Heart left ventricle (tissue), 16 donors: ENCODE results near the gene RNF13. TPM values are rescaled to one million over a fixed set of nuclear protein-coding genes. Genes with fewer than 3 reads are reported as not detected.

ENCODE experiments used
- ATAC-seq, 4 donors: fragments of 200-7000 bp; cut with Tn5 transposase; one replicate each; pipeline ENCODE4 v1.9.1; 2020 to 2022; ENCODE audit warnings: moderate library complexity in 4 of 4, mild to moderate bottlenecking in 3 of 4, moderate number of reproducible peaks in 1 of 4
- DNase-seq, 5 donors: peaks; one replicate each; pipeline ENCODE4 v3.0.0-alpha.2; 2020
- H3K27ac ChIP-seq, 12 donors: fragments of 200-600 bp; sonication (generic) in 4 of 12; one replicate each; pipeline versions ENCODE4 v1.5.0 to v1.8.0; 2016 to 2022; ENCODE audit warnings: mild to moderate bottlenecking in 2 of 12
- H3K27me3 ChIP-seq, 9 donors: fragments of 200-600 bp; sonication (generic) in 2 of 9; one replicate each; pipeline versions ENCODE4 v1.5.1 to v1.8.0; 2016 to 2022; ENCODE audit warnings: mild to moderate bottlenecking in 3 of 9
- H3K36me3 ChIP-seq, 9 donors: fragments of 200-600 bp; sonication (generic) in 2 of 9; one replicate each; pipeline versions ENCODE4 v1.5.0 to v1.8.0; 2018 to 2022; ENCODE audit warnings: mild to moderate bottlenecking in 2 of 9
- H3K4me1 ChIP-seq, 12 donors: fragments of 200-600 bp; sonication (generic) in 4 of 12; one replicate each; pipeline versions ENCODE4 v1.5.0 to v1.8.0; 2016 to 2022; ENCODE audit warnings: mild to moderate bottlenecking in 3 of 12
- H3K4me3 ChIP-seq, 12 donors: fragments of 200-600 bp; sonication (generic) in 4 of 12; one replicate each; pipeline versions ENCODE4 v1.5.0 to v1.8.0; 2017 to 2022; ENCODE audit warnings: mild to moderate bottlenecking in 9 of 12, moderate library complexity in 4 of 12
- H3K9me3 ChIP-seq, 12 donors: fragments of 200-600 bp; sonication (generic) in 4 of 12; one replicate each; pipeline versions ENCODE4 v1.5.0 to v1.8.0; 2016 to 2022; ENCODE audit warnings: mild to moderate bottlenecking in 1 of 12
- CTCF ChIP-seq, 12 donors: fragments of 200-600 bp; sonication (generic) in 4 of 12; IDR thresholded peaks; one replicate each; pipeline versions ENCODE4 v1.5.0 to v1.8.0; 2018 to 2022; ENCODE audit warnings: antibody characterized with exemption in 12 of 12, mild to moderate bottlenecking in 5 of 12
- POLR2A ChIP-seq, 2 donors: fragments of 450-650 bp; IDR thresholded peaks; one replicate each; pipeline ENCODE4 v1.6.1; 2017; ENCODE audit warnings: antibody characterized with exemption in 2 of 2, mild to moderate bottlenecking in 2 of 2, moderate library complexity in 2 of 2
- WGBS, 4 donors: extraction: QIAGEN DNeasy Blood & Tissue Kit in 2 of 4; methylation state at CpG; one replicate each; pipeline versions ENCODE4 v1.1.5 to v1.1.7; 2013 to 2018; 5-methylcytosine and 5-hydroxymethylcytosine counted together
- intact Hi-C, 10 donors: fragments of 100-400 bp; cut with DNase I; formaldehyde crosslinking; loops; one replicate each; pipeline versions ENCODE4 v1.11.1 to v1.14.2; 2022
- polyA plus RNA-seq, 2 donors: library from polyadenylated mRNA; stranded (reverse); fragments of 200-250 nt; gene quantifications; one replicate each; pipeline ENCODE4 v1.2.3, GENCODE V29; 2013
- total RNA-seq, 9 donors: library from RNA; depleted of rRNA in 2 of 9; stranded (reverse); fragments of >200 nt in 2 of 9; fragmentation: NEBNext Ultra II Directional in 3 of 9; extraction: Animal tissue kit (Norgen Biotek cat#: 25700) in 3 of 9; gene quantifications; one replicate each; pipeline versions ENCODE4 v1.1.0 to v1.2.4, GENCODE V29; 2016 to 2023
- donor health status: ischemic (EF 13 %, LVEDD 7.1; RV severe dilation, severe dysfunction).
- donor health status: healthy with polysubstance abuse.
- donor health status: DM: no; HTN: yes; CAD: no.
- donor health status: DM: no; HTN: no; CAD: no.
- donor health status: ischemic (EF 25% LVEDD 6.9; RV normal size, moderate dysfunction).
- donor health status: ischemic (EF 25% LVEDD 5.7; RV mildly dilated, moderate dysfunction).
- donor health status: healthy.
- donor health status: DM: yes; HTN: yes; CAD: no.
- donor health status: ischemic (EF 35%, LVEDD 5.7; RV mildly dilated, moderate dysfunction).
- donor health status: nonischemic (EF 11% LVEDD 7.7; RV severe dilation, severe dysfunction).
- donor health status: DM: yes; HTN: yes; CAD: no.
- donor health status: PGD.
- donor health status: ischemic (EF 29% LVEDD 5.4; RV normal size, mild dysfunction).
- donor health status: nonischemic (EF 23%, LVEDD 6.1; RV moderate dilation, normal function).

The RNF13 gene
- total and polyA plus RNA-seq, 11 donors = 21.4 to 77.6 (median 55.1) TPM

GRCh38 chr3:149891621-149892020 is 78.6 kb downstream of the RNF13 start:
- Histone ChIP-seq H3K4me1 (peaks cover 0 to 50% (median 26%) of the 10 kb centered on the region in 12 donors), H3K9me3 (no peaks in the 10 kb centered on the region), H3K36me3 (peaks cover 0 to 25% (median 7%) of the 10 kb centered on the region in 9 donors), H3K27me3 (no peaks in the 10 kb centered on the region), H3K4me3 (no peak overlapping the region), H3K27ac (no peak overlapping the region)
- no peak for DNase-seq
- TF ChIP-seq POLR2A (IDR thresholded peaks at IDR 0.05) (no peak), CTCF (IDR thresholded peaks at IDR 0.05) (no peak)
- intact Hi-C loops = no loop called here
- no peak for ATAC-seq

DNA sequence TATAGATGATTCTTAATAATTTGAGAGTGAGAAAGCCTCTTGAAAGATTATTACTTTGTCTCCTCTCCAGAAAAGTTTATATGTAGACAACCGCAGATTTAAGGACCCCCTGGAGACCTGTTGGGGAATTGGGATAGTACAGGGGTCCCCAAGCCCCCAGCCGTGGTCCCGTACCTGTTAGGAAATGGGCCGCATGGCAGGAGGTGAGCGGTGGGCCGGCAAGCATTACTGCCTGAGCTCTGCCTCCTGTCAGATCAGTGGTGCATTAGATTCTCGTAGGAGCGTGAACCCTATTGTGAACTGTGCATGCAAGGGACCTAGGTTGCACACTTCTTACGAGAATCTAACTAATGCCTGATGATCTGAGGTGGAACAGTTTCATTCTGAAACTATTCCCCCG is 79.4 kb downstream of the RNF13 start:
- peaks cover 0 to 50% (median 26%) of the 10 kb centered on the region in 12 donors for H3K4me1 ChIP-seq
- H3K27ac ChIP-seq = no peak overlapping the region
- intact Hi-C loops = no loop called here
- no peaks in the 10 kb centered on the region for H3K9me3 ChIP-seq
- peaks cover 0 to 26% (median 7%) of the 10 kb centered on the region in 9 donors for H3K36me3 ChIP-seq
- WGBS, 4 donors = 96 to 97% (median 97%) methylated on average over 10 of the region's 10 CpGs
- H3K4me3 ChIP-seq = no peak overlapping the region
- ATAC-seq (peak in 3 of 4 donors; percentile 18 to 41 (median 22)), DNase-seq (no peak)
- no peak for TF ChIP-seq CTCF (IDR thresholded peaks at IDR 0.05)
- TF ChIP-seq POLR2A (IDR thresholded peaks at IDR 0.05) = no peak
- H3K27me3 ChIP-seq = no peaks in the 10 kb centered on the region

DNA sequence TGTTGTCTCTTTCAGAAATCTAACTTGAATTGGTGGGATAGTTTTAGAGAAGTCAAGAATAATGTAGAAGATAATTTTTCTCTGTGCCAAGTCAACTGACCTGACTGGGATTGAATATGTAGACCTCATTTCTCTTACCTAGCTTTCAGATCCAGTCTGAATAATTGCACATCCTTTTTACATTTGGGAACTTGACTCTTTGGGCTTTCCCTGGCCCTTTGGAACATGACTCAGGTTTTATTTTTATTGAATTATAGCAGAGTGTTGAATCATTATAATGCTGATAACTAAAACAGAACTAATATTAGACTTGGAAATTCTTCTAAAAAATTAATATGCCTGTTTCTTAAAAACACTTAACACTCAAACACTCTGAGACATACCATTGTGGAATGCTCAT is 81.2 kb downstream of the RNF13 start:
- no peaks in the 10 kb centered on the region for H3K27me3 ChIP-seq
- H3K4me1 ChIP-seq = peaks cover 0 to 59% (median 27%) of the 10 kb centered on the region in 12 donors
- H3K36me3 ChIP-seq = peaks cover 0 to 30% (median 6%) of the 10 kb centered on the region in 9 donors
- peak overlapping the region in 3 of 12 donors; percentile 13 to 52 (median 36) for H3K27ac ChIP-seq
- intact Hi-C loops = no loop called here
- ATAC-seq (no peak), DNase-seq (no peak)
- TF ChIP-seq POLR2A (IDR thresholded peaks at IDR 0.05) (no peak), CTCF (IDR thresholded peaks at IDR 0.05) (no peak)
- no peaks in the 10 kb centered on the region for H3K9me3 ChIP-seq
- no peak overlapping the region for H3K4me3 ChIP-seq

GRCh38 chr3:149895339-149895738 is 82.3 kb downstream of the RNF13 start:
- Histone ChIP-seq H3K4me1 (peaks cover 0 to 59% (median 27%) of the 10 kb centered on the region in 12 donors), H3K27me3 (no peaks in the 10 kb centered on the region), H3K36me3 (peaks cover 0 to 30% (median 6%) of the 10 kb centered on the region in 9 donors), H3K9me3 (no peaks in the 10 kb centered on the region), H3K4me3 (no peak overlapping the region), H3K27ac (no peak overlapping the region)
- TF ChIP-seq CTCF (IDR thresholded peaks at IDR 0.05) = no peak
- intact Hi-C loops = no loop called here
- no peak for DNase-seq
- no peak for ATAC-seq
- 40 to 56% (median 45%) methylated on average over 1 of the region's 1 CpG for WGBS, 4 donors
